Midbrain (tissue), 1 donor: ENCODE data around the gene CT47C1.
"Not testable (repeated sequence)": the region's sequence is repeated elsewhere in the genome, so short reads cannot be mapped to it uniquely, and the experiment has no call there.

Source experiments
- DNase-seq: peaks from one replicate; lab custom pipeline; 2025; lab: John Stamatoyannopoulos, UW

CT47C1 gene

DNA sequence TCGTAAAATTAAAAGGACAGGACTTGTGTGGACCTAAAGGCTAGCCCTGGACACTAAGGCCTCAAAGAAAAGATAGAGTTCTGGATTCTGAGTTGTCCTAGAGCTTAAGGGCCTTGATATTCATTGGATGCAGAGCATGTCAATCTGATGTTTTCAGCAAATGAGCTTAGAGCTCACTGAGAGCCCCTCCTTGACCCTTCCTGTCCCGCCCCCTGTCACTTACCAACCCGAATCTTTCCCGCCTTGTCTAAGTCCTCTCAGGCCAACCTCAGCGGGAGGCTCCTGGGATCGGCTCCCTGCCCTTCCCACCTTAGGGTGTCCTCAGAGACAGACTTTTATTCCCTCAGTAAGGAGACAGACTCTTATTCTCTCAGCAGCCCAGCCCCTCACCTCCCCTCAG lies at the start of gene CT47C1:
CT47C1 (plus strand) TSS at position 250 of the 400 bp plus-strand sequence. CDS start 233 bp downstream, outside the sequence.
- DNase-seq = no peak

DNA sequence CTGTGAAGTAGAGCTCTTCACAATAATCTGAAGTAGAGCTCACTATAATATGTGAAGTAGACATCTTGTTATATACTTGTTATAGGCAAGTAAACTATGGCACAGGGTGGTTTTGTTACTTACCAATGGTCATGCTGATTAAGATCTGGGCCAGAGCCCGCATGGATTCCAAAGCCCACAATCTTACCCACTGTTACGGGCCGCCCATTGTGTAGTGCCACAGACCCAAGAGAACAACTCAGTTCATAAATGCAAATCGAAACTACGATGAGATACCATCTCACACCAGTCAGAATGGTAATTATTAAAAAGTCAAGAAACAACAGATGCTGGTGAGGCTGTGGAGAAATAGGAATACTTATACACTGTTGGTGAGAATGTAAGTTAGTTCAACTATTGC lies 46.9 kb upstream of the CT47C1 start:
- no peak for DNase-seq

DNA sequence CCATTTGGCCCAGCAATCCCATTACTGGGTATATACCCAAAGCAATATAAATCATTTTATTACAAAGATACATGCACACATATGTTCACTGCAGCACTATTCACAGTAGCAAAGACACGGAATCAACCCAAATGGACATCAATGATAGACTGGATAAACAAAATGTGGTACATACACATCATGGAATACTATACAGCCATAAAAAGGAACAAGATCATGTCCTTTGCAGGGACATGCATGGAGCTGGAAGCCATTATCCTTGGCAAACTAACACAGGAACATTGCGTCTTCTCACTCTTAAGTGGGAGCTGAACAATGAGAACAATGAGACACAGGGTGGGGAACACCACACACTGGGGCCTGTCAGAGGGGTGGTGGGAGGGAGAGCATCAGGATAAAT lies 46.4 kb upstream of the CT47C1 start:
- DNase-seq = not testable (repeated sequence)

DNA sequence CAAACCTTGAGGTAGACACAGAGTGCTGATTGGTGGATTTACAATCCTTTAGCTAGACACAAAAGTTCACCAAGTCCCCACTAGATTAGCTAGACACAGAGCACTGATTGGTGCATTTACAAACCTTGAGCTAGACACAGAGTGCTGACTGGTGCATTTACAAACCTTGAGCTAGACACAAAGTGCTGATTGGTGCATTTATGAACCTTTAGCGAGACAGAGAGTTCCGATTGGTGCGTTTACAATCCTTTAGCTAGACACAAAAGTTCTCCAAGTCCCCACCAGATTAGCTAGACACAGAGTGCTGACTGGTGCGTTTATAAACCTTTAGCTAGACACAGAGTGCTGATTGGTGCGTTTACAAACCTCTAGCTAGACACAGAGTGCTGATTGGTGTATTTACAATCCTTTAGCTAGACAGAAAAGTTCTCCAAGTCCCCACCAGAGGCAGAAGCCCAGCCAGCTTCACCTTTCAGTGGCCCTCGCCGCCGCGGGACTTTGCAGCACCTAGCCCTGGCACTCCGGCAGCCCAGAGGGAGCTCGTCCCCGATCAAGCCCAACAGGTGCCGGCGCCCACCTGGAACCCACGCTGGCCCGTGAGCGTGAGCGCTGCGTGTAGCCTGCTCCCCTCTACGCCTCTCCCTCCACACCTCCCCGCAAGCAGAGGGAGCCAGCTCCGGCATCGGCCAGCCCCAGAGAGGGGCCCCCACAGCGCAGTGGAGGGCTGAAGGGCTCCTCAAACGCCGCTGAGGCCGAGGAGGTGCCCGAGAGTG lies 44.6 kb upstream of the CT47C1 start:
- not testable (repeated sequence) for DNase-seq

DNA sequence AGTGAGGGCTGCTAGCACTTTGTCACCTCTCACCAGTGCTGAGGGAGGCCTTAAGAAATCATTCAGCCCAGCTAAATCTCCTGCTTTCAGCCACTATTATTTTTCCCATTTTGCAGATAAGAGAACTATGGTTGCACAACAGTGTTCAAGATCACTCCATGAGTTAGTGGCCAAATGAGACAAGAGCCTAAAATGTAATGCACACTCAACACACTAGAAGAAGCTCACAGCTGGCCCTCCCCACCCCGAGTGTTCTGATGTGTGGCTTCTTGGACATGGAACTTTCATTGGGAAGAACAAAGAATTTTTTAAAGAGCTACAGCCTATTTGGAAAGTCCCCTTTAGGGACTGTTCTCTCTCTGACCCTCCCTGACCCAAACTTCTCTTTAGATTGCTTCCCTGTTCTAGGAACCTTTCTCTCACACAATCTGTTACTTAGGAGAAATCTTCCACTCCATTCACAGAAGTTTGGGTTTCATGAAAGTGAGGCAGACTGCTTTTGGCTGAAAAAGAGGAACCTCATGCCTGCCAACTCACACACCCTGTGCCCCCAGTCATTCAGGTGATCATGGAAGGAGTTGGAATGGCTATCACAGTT lies 44.0 kb upstream of the CT47C1 start:
- no peak for DNase-seq

DNA sequence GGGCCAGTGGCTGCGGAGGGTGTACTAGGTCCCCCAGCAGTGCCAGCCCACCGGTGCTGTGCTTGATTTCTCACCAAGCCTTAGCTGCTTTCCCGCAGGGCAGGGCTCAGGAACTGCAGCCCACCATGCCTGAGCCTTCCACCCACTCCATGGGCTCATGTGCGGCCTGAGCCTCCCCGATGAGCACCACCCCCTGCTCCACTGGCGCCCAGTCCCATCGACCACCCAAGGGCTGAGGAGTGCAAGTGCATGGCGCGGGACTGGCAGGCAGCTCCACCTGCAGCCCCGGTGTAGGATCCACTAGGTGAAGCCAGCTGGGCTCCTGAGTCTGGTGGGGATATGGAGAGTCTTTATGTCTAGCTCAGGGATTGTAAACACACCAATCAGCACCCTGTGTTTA lies 43.1 kb upstream of the CT47C1 start:
- DNase-seq = not testable (repeated sequence)

DNA sequence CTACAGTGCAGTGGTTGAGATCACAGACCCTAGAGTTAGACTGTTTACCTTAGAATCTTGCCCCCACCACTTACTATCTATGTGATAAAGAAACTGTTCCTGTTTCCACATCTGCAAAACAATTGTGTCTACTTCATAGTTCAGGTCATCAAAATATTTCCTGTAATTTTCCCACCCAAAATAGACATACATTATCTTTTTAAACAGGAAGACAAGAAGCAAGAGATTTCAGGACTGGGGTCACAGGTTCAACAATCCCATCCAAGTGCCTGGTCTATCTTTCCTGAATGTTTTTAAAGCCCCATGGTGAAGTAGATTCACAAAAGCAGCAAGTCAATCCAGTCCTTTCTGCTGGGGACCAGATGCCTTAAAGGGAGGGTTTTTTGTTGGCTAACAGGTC lies 41.8 kb upstream of the CT47C1 start:
- DNase-seq = no peak

DNA sequence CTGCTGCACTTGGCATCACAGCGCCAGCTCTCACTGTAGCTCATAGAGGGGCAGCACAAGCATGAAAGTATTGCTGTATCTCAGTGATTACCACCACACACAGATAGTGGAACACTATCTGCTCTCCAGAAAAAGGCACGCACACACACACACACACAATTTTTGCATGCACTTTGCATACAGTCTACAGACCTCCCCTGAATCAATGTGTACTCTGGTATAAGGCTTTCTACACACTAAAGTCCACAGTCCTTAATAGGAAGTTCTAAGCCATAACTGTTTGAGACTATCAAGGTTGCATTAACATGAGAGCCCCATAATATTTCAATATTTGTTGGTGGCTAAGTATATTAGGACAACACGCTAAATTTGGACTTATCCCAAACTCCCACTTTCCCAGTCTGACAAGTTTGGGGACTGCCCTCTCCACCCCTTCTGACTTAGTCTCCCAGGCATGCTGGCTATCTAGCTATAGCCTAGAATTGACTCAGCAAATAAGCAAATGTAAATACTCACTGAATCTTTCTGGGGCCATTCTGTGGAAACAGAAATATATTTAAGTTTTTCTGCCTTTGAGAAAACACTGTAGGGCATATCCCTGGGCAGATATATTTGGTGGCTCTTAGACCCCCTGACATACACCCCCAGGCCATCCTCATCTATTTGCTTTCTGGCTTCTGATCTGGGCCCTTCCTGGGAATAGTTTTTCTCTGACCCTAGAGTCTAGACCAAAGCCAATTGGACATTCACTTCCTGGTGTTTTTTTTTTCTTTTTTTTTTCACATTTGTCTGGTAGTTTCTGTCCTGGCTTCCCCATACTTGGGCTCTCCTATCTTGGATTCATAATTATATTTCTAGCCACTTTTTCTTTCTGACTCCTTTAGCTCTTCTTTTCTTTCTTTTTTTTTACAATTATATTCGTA lies 36.4 kb upstream of the CT47C1 start:
- no peak for DNase-seq

DNA sequence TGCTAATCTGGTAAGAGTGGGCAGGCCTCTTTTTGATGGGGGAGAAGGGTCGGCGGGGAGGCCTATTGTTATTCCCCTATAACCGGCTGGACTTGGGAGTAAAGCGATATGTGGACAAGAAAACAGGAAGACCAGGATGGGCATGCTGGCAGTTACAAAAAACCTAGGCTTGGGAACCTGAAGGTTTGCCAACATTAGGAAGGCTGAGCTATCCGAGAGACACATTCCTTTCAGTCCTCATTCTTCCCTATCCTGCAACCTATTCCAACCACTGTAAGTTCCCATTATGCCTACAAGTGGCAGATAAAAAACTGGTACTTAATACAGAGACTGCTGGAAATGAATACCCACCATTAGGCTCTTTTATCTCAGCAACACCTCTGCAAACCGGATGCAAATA lies 32.4 kb upstream of the CT47C1 start:
- DNase-seq = no peak

DNA sequence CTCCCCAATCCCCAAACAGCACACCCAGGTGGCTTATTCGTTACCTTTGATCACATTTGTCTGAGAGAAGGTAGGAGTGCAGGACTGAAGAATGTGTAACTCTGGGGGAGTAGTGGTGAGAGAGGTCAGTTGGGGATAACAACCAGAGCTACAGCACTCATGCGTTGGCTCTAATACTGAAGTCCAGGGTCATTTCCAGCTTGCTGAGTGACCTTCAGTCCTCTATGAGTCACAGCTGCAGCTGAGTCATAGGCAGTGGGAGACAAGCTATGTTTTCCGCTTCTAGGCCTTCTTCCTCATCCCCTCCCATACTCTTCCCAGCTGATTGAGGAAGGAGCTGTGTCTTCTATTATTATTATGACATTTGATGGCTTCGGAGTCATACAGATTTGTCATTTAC lies 31.6 kb upstream of the CT47C1 start:
- DNase-seq = no peak

DNA sequence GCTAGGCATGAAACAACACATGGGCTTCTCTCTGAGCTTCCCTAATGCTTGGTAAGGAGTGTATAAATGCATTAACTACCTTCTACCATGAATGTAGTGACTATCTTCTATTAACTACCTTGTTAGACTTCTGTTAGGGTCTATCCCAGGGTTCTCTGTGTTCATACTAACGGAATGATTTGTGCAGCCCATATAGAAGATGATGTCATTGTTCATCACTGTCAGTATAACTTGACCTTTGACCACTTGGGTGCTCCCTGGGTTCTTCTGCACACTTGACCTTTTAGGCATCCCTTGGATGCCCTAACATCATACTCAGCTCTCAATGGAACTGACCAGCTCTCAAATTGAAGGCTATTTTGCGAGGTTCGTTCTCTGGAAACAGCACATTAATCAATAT lies 30.8 kb upstream of the CT47C1 start:
- no peak for DNase-seq

DNA sequence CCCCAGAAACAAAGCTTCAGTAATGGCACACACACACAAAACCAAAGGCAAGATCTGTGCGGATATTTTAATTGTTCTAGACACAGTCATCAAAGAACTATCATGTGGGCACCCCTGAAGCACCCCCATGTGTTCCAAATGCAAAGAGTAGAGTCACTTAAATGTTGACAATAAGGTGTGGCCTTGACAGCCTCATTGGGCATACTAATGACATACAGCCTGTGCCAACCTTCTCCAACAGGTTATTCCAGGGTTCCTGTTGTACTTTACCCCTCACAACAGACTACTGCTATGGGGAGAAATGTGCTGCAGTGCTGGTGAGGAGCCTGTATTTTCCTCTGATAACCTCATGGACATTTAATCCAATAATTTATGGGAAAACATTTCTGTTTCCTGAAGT lies 29.8 kb upstream of the CT47C1 start:
- no peak for DNase-seq

DNA sequence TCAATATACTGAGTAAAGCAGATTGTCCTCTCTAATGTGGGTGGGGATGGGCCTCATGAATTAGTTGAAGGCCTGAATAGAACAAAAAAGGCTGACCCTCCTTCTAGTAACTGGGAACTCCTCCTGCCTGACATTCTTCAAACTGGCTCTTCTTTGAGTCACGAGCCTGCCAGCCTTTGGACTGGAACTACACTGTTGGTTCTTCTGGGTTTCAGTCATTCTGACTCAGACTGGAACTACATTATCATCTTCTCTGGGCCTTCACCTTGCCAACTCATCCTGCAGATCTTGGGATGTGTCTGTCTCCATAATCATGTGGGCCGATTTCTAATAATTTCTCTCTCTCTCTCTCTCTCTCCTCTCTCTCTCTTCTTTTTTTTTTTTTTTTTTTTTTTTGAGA lies 26.9 kb upstream of the CT47C1 start:
- no peak for DNase-seq

DNA sequence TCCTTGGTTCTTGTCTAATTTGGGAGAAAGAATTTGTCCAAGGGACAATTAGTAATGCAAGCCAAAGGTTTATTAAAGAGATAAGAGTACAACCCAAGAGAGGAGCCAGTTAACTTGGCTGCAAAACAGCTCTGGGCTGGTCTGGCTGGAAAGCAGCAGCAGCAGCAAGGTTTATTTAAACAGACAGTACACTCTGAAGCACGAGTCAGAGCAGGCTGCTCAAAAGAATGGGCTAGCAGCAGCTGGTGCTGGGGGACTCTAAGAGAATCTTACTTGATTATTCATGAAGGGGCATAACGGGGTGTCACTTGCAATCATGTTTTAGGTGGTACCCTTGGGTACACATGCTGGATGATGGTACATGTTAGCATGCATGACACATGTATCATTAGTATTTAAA lies 17.1 kb upstream of the CT47C1 start:
- no peak for DNase-seq

DNA sequence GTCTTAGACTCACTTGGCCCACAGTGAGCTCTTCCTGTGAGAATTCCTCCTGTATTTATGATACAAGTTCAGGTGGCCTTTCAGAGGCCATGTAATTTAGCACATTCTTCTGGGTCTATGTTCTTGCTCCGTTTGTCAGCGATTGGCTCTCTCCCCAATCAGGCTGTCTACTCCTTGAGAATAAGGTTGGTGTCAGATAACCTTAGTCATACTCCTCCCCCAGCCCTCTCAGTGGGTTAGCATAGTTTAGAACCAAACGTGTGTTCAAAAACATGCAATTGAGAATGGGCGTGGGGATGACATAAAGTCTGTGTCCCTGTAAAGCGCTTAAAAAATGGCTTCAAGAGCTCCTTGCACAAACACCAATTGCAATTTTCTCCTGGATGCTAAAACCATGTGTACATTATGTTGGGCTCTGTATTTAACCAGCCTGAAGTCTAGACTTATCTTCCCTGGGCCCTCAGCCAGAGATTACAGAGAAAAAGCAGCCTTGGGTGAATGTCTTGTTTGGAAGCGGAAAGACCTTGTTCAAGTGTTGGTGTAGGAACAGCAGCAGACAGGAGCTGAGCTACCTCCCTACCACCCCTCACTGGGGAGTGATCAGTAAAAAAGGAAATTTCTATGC lies 9.9 kb upstream of the CT47C1 start:
- DNase-seq = no peak

DNA sequence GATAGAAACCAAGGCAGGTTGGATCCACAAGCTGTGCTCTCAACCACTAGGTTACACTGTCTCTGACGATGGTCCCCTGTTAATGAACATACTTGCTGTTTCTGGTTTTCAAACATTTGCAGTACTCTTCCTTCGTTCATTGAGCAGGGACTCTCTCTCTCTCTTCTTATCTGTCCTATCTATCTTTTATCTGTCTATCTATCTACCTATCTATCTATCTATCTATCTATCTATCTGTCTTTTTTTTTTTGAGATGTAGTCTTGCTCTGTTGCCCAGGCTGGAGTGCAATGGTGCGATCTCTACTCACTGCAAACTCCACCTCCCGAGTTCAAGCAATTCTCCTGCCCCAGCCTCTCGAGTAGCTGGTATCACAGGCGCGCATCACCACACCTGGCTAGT lies 9.4 kb upstream of the CT47C1 start:
- no peak for DNase-seq

DNA sequence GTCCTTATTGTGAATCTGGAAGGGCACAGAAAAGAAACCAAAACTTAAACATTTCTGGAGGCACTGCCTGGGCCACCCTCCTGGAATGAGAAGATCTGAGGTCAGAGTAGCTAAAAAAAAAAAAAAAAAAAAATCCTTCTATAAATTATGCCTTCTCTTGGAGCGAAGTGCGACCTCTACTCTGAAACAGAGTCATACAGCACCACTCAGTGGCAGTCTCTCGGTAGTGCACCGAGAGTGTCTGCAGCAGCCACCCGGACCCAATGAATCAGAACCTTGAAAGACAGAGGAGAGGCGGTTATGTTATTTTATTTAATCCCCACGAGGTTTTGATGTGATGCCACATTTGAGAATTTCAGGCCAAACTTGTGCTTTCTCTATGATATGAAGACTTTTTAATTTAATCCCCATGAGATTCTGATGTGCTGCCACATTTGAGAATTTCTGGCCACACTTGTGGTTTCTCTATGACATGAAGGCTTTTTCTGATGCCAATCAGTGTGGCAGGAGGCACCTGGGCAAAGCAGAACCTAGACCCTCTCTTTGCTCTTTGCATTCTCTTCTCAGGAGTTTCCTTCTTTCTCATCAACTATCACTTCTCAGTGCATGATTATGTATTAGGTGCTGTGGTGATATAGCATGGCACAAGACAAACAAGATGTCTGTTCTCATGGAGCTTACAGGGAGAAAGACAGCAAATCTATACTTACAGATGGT lies 5.6 kb upstream of the CT47C1 start:
- peak; percentile 28 for DNase-seq

DNA sequence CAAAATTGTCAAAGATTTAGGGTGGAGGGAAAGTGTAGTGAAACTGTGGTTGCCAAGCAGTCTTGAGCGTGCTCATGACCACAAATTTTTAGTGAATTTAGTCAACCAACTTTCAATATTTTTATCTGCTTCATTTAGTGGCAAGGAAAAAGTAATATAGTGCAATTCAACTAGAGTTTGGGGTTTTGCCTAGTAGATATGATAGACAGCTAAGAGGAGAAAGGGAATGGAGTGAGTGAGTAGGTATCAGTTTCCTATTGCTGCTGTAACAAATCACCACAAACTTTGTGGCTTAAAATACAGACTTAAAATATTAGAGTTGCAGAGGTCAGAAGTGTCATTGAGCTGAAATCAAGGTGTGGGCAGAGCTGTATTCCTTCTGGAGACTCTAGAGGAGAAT lies 3.7 kb upstream of the CT47C1 start:
- DNase-seq = no peak

DNA sequence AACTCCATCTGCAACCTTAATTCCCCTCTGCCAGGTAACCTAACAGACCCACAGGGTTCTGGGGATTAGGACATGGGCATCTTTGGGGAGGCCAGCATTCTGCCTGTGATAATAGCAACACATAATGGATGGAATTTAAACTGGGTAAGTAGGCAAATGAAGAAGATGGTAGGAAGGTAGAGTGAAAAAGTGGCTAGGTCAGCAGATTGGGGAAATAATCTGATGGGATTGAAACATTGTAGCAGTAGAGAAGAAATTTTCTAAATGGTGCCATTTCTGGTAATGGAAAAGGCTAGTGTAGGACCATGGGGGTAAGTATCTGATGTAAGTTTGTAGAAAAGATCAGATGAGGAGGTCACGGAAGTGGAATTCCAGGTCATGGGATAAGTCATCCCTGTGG lies 3.0 kb upstream of the CT47C1 start:
- no peak for DNase-seq

DNA sequence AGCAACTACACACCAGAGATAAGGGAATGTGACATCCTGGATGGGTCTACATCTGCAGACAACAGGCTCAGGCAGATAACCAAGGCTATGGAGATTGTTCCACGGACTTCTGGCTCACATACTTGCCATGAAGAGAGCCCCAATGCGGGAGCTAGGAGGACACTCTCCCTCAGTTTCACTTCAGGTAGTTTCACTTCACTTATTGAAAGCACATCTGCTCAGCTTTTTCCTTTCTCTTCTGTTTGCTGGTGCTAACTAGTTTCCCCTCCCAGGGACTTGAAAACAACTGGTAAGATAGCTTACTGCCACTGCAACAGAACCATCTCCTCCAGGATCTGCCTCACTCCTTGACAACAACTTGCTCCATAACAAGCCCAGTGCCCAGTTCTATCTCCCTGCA lies 1.4 kb upstream of the CT47C1 start:
- no peak for DNase-seq

DNA sequence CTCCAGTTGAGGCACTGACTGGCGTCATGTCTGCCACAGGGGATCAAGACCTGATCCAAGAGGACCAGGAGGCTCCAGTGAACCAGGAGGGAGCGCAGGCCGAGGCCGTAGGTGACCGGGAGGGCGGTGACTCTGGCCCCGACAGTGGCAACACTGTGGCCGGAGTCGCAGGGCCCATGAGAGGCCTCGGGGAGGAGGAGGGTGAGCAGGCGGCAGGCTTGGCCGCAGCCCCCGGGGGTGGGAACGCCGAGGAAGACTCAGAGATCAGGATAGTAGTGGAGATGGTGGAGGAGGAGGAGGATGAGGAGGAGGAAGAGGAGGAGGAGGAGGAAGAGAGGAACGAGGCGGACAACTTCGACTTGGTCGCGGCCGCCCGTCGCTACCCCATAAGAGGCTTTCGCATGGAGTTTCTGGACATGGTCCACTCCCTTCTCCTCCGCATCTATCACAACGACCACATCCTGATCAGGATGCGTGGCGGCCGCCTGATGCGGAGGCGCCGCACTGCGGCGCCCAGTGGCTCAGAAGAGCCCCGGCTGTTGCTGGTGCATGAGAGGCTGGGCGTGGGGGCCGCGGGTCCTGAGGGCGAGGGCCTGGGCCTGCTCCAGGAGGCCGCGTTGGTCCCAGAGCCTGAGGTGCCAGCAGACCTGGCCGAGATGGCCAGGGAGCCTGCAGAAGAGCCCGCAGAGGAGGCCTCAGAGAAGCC lies 560 bp downstream of the CT47C1 start:
- no peak for DNase-seq
